NB4 (cell line): ENCODE data around the gene NUP42.
"Not testable (repeated sequence)": the region's sequence is repeated elsewhere in the genome, so short reads cannot be mapped to it uniquely, and the experiment has no call there.

ENCODE experiments used
- POLR2A ChIP-seq: IDR thresholded peaks from 2 replicates; pipeline ENCODE4 v1.6.1; 2011; ENCODE audit warnings: mild to moderate bottlenecking; ENCODE audit not compliant: insufficient read length; ENCODE audit errors: extremely low read depth
- TF ChIP-seq, protein P1 (sequence below): IDR thresholded peaks from one replicate; pipeline ENCODE4 v1.5.1; 2012; ENCODE audit warnings: low read depth, low read length

DNA sequence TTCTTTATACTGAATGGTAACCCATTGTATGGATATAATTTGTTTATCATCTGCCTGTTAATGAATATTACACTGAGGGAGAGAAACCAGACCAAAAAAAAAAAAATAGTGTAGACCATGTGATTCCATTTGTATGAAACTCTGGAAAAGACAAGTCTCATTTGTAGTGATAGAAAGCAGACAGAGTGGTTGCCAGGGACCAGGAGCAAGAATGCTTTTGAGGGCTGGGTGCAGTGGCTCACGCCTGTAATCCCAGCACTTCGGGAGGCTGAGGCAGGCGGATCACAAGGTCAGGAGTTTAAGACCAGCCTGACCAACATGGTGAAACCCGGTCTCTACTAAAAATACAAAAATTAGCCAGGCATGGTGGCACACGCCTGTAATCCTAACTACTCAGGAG is 15.9 kb downstream of the NUP42 start:
- TF ChIP-seq POLR2A = not testable (repeated sequence)
- TF ChIP-seq, protein P1, sequence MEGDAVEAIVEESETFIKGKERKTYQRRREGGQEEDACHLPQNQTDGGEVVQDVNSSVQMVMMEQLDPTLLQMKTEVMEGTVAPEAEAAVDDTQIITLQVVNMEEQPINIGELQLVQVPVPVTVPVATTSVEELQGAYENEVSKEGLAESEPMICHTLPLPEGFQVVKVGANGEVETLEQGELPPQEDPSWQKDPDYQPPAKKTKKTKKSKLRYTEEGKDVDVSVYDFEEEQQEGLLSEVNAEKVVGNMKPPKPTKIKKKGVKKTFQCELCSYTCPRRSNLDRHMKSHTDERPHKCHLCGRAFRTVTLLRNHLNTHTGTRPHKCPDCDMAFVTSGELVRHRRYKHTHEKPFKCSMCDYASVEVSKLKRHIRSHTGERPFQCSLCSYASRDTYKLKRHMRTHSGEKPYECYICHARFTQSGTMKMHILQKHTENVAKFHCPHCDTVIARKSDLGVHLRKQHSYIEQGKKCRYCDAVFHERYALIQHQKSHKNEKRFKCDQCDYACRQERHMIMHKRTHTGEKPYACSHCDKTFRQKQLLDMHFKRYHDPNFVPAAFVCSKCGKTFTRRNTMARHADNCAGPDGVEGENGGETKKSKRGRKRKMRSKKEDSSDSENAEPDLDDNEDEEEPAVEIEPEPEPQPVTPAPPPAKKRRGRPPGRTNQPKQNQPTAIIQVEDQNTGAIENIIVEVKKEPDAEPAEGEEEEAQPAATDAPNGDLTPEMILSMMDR = not testable (repeated sequence)
